OCI-LY7 (cell line): ENCODE measurements around the gene MYO16. TPM values are rescaled to one million over a fixed set of nuclear protein-coding genes. Genes with fewer than 3 reads are reported as not detected.
"Not testable (repeated sequence)": the region's sequence is repeated elsewhere in the genome, so short reads cannot be mapped to it uniquely, and the experiment has no call there.

Experiments used
- BruUV-seq: library from RNA; stranded (reverse); fragments of 400-500 nt; replicated peaks from 2 replicates; lab custom pipeline; 2021; lab: Mats Ljungman, UMichigan
- CTCF ChIA-PET: fragments of 300-600 bp; sonication (Branson Sonifier 250); formaldehyde crosslinking; loops from one replicate; lab custom pipeline; 2022; ENCODE audit warnings: antibody characterized with exemption; ENCODE audit not compliant: unreplicated experiment; lab: Charles Lee
- POLR2A ChIA-PET: fragments of 300-600 bp; sonication (Branson Sonifier 250); formaldehyde crosslinking; loops from one replicate; lab custom pipeline; 2022; ENCODE audit warnings: antibody characterized with exemption; lab: Charles Lee
- DNase-seq: peaks from one replicate; pipeline ENCODE4 v3.0.0-alpha.2; 2015; ENCODE audit warnings: low spot score
- H2AFZ ChIP-seq: fragments of 200-600 bp; sonication (generic), shearing (Covaris generic); 2 replicates; pipeline ENCODE4 v1.6.1; 2014; ENCODE audit warnings: mild to moderate bottlenecking, antibody characterized with exemption, low read length, moderate library complexity
- H3K27ac ChIP-seq: fragments of 200-600 bp; sonication (generic); 2 replicates; pipeline ENCODE4 v1.5.1; 2014; ENCODE audit warnings: mixed run types, low read depth, mild to moderate bottlenecking, moderate library complexity, low read length, inconsistent platforms; ENCODE audit not compliant: poor library complexity, severe bottlenecking
- H3K36me3 ChIP-seq: fragments of 200-600 bp; sonication (generic); 2 replicates; pipeline ENCODE4 v1.6.1; 2014; ENCODE audit warnings: mild to moderate bottlenecking, antibody characterized with exemption, low read length, moderate library complexity, mixed read lengths; ENCODE audit not compliant: insufficient read depth
- H3K4me1 ChIP-seq: fragments of 200-600 bp; sonication (generic); 2 replicates; pipeline ENCODE4 v1.5.1; 2014; ENCODE audit warnings: mild to moderate bottlenecking, low read length; ENCODE audit not compliant: insufficient read depth, poor library complexity, severe bottlenecking
- H3K4me2 ChIP-seq: fragments of 200-600 bp; sonication (generic); 2 replicates; pipeline ENCODE4 v1.6.1; 2014; ENCODE audit warnings: mild to moderate bottlenecking, low read length
- H3K4me3 ChIP-seq: fragments of 200-600 bp; sonication (generic); 2 replicates; pipeline ENCODE4 v1.5.1; 2014; ENCODE audit warnings: mild to moderate bottlenecking, low read depth, low read length; ENCODE audit not compliant: poor library complexity, severe bottlenecking
- H3K79me2 ChIP-seq: fragments of 200-600 bp; sonication (generic); 2 replicates; pipeline ENCODE4 v1.6.1; 2016; ENCODE audit warnings: low read depth, mild to moderate bottlenecking, low read length, moderate library complexity, mixed read lengths; ENCODE audit not compliant: insufficient read depth
- H3K9me2 ChIP-seq: fragments of 200-600 bp; sonication (generic); 2 replicates; pipeline ENCODE4 v1.6.1; 2016; ENCODE audit warnings: mild to moderate bottlenecking, low read length, mixed read lengths; ENCODE audit not compliant: insufficient read depth
- H3K9me3 ChIP-seq: fragments of 200-600 bp; sonication (generic); 2 replicates; pipeline ENCODE4 v1.6.1; 2014; ENCODE audit warnings: mild to moderate bottlenecking, mixed run types, low read length, mixed read lengths
- H4K20me1 ChIP-seq: fragments of 200-600 bp; sonication (generic); 2 replicates; pipeline ENCODE4 v1.6.1; 2014; ENCODE audit warnings: mild to moderate bottlenecking, antibody characterized with exemption, low read length, moderate library complexity, mixed read lengths; ENCODE audit not compliant: insufficient read depth
- CTCF ChIP-seq: fragments of 200-600 bp; sonication (generic); conservative IDR thresholded peaks from 2 replicates; pipeline ENCODE4 v1.5.1; 2014; ENCODE audit warnings: mild to moderate bottlenecking, antibody characterized with exemption, low read length, moderate library complexity, mixed read lengths
- EZH2phosphoT487 ChIP-seq: fragments of 200-600 bp; sonication (generic); IDR thresholded peaks from 2 replicates; pipeline ENCODE4 v1.6.1; 2018; ENCODE audit warnings: low read depth, borderline replicate concordance, mild to moderate bottlenecking, mixed run types, antibody characterized with exemption, low read length, moderate library complexity, mixed read lengths
- intact Hi-C: fragments of 100-400 bp; cut with micrococcal nuclease; formaldehyde crosslinking; loops from one replicate; pipeline ENCODE4 v1.10.0; 2022; ENCODE audit not compliant: unreplicated experiment
- total RNA-seq, 2 experiments: library from RNA; depleted of rRNA in 1 of 2; stranded (reverse); fragments of >200 nt in 1 of 2; shearing (Covaris generic) in 1 of 2; gene quantifications; 2 replicates each; pipeline ENCODE4 v1.2.3, GENCODE V29; 2014 to 2022

MYO16 gene
- total RNA-seq, 2 experiments from 2014 or later: 0.06 TPM; not detected in 1

GRCh38 chr13:108903613-108904012 lies 274.2 kb downstream of the MYO16 start:
- intact Hi-C loops: no loop called here
- Histone ChIP-seq H4K20me1 (no peaks in the 10 kb centered on the region), H3K79me2 (no peaks in the 10 kb centered on the region), H3K9me3 (no peaks in the 10 kb centered on the region), H3K9me2 (no peaks in the 10 kb centered on the region), H3K4me2 (no peak overlapping the region), H3K36me3 (no peaks in the 10 kb centered on the region), H3K27ac (no peak overlapping the region), H3K4me1 (no peaks in the 10 kb centered on the region), H3K4me3 (no peak overlapping the region), H2AFZ (no peak overlapping the region)
- ChIA-PET POLR2A (no interaction called here), CTCF (no interaction called here)
- no peak for TF ChIP-seq EZH2phosphoT487
- no peak for TF ChIP-seq CTCF
- BruUV-seq: no TSS peak
- DNase-seq: no peak

- no peak for TF ChIP-seq EZH2phosphoT487
- TF ChIP-seq CTCF: no peak
- Histone ChIP-seq H4K20me1 (no peaks in the 10 kb centered on the region), H3K9me2 (no peaks in the 10 kb centered on the region), H3K4me3 (no peak overlapping the region), H3K9me3 (no peaks in the 10 kb centered on the region), H3K4me1 (no peaks in the 10 kb centered on the region), H3K79me2 (no peaks in the 10 kb centered on the region), H3K27ac (no peak overlapping the region), H2AFZ (no peak overlapping the region), H3K36me3 (no peaks in the 10 kb centered on the region), H3K4me2 (no peak overlapping the region)
- intact Hi-C loops: no loop called here
- ChIA-PET POLR2A (no interaction called here), CTCF (no interaction called here)
- no TSS peak for BruUV-seq
- DNase-seq: no peak
Measured at GRCh38 chr13:108911807-108912206, 282.4 kb downstream of the MYO16 start.

GRCh38 chr13:108913731-108914130 lies 284.3 kb downstream of the MYO16 start:
- H3K4me2 ChIP-seq, H2AFZ ChIP-seq, H3K9me3 ChIP-seq, H3K36me3 ChIP-seq, H3K27ac ChIP-seq, DNase-seq, H3K4me3 ChIP-seq, BruUV-seq, H3K4me1 ChIP-seq, H3K79me2 ChIP-seq, H4K20me1 ChIP-seq, H3K9me2 ChIP-seq, CTCF ChIA-PET, POLR2A ChIA-PET, intact Hi-C loops: not testable (repeated sequence)
